Hypothalamus (tissue), 51 donors: Measurements from ENCODE around the gene PPP1R13B.

ENCODE experiments used
- DNase-seq, 51 donors: peaks; one replicate each; lab custom pipeline; 2025; lab: John Stamatoyannopoulos, UW

PPP1R13B gene

DNA sequence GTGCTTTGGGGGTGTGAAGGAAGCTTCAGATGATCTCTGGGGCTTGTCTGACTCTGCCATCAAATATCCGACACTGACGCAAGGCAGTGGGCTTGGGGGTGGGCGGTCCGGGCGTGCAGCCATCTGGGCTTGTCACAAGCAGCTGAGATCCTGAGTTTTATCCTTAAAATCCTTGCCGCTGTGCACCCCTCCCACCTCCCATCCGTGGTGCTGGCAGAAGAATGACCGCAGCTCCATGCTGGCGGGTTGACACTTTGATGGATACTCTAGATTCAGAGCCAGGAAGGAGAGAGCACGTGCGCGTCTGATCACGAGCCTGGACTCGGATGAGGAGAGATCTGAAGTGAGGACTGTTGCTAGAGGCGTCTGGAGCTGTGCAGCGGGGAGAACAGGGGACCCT lies 128.8 kb downstream of the PPP1R13B start:
- peak in 1 of 51 donors; percentile 48 for DNase-seq

DNA sequence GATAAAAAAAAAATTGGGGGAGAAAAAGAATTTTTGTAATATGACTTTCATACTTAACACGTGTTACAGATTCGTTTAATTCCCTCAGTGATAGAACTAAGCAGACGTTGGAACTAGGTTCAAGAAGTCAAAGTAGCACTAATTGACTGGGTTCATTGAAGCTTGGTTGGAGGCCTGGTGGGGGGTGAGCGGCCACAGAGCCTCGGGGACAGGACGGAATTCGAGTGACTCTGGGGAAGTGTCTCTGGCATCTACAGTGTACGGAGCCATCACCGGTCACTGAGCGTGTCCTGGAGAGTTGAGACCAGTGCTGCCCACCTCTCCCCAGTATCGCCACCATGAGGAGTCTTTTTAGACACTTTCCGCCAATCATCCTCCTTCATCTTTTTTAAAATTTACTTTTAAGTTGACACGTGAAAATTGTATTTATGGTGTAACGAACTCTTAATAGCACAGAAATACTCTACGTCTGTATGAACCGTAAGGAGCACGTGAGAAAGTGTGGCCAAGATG lies 130.4 kb downstream of the PPP1R13B start:
- no peak for DNase-seq

DNA sequence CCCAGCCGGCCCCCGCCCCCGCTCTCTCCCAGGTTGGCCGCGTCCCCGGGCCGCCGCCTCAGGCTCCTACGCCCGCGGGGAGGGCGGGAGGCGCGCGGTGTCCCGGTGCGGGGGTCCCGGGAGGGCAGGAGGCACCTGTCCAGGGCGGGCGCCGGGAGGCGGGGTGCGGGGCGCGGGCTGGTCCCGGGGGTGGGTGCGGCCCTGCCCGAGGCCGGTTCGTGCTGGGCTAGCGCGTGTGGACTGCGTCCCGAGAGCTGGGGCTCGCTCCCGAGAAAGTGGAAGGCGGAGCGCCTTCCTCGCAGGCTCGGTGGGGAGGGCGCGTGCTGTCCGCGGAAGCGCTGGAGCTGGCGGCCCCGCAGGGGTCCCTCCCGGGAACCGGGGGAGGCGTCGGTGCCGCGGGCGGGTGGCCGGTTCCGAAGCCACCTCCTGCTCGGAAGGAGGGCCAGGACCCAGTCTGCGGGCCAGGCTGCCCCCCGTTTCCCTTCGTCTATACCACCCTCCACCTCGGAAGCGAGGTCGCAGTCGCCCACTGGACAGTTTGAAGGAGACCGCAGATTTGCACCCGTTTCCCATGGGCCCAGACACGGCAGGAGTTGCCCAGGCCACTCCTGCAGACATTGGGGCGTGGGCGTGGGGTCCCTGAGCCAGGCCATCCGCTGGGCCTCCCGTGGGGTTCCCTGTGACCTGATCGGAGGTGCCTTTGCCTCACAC lies 131.1 kb downstream of the PPP1R13B start:
- DNase-seq: peak in 5 of 51 donors; percentile 31 to 63 (median 48)

DNA sequence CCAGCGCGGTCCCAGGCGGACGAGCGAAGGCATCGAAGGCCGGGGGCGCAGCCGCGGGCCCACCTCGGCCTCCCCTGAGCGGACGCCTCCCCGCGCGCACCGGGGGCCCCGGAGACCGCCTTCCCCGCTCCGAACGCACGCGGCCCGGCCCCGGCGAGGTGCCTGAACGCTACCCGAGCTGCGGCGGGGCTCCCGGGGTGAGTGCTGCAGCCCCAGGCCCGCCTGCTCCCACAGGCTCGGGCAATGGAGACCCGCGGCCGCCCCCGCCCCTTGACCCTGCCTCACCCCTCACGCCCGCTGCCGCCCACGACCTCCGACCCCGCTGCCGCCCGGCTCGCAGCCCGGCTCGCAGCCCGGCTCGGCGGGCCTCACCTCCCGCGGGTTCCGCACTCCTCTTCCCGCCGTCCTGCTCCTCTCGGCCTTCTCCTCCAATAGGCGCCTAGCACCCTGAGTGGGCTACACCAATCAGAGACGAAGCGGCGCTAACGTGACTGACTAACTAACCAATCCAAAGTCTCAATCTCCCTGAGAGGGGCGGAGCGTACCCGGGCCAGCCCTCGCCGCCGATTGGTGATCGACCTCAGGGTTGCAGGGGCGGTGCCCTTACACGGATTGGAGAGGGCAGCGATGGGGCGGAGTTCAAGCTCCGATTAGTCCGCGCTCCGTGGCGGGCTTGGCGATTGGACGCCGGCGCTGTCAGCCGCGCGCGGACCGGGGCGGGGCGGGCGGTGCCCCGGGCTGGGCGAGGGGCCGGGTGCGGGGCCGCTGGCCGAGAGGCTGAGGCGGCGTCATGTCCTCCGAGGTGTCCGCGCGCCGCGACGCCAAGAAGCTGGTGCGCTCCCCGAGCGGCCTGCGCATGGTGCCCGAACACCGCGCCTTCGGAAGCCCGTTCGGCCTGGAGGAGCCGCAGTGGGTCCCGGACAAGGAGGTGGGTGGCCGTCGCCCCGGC lies 132.0 kb downstream of the PPP1R13B start, which contains the start of the genes XRCC3 and ZFYVE21:
Gene XRCC3 (minus strand): TSS at position 400 of the 949 bp plus-strand sequence. CDS start 4,364 bp downstream, outside the sequence.
Gene ZFYVE21 (plus strand): TSS at position 759 of the 949 bp plus-strand sequence. CDS start 32 bp downstream, at position 791.
- DNase-seq: peak; percentile 88 to 100 (median 98)

DNA sequence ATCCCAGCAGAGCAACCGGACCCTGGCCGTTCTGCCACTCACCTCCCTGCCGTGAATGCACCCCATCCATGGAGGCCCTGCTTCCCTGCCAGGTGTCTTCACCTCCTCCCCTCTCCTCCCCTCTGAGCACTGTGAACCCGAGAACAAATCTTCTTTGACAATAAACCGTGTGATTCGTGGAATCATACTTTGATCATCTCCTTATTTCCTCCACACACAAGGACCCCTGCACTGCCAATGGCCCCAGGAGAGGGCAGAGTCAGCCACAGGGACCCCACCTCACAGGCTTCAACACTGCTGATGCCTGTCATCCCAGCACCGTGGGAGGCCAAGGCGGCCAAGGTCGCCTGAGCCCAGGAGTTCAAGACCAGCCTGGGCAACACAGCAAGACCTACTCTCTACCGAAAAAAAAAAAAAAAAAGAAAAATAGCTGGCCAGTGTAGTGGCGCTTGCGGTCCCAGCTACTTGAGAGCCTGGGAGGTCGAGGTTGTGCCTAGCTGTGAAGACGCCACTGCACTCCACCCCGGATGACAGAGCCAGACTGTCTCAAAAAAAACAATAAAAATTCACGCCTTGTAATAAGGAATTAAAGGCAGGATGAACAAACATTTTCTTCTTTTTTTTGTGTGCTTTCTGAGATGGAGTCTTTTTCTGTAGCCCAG lies 133.2 kb downstream of the PPP1R13B start:
- DNase-seq: no peak

DNA sequence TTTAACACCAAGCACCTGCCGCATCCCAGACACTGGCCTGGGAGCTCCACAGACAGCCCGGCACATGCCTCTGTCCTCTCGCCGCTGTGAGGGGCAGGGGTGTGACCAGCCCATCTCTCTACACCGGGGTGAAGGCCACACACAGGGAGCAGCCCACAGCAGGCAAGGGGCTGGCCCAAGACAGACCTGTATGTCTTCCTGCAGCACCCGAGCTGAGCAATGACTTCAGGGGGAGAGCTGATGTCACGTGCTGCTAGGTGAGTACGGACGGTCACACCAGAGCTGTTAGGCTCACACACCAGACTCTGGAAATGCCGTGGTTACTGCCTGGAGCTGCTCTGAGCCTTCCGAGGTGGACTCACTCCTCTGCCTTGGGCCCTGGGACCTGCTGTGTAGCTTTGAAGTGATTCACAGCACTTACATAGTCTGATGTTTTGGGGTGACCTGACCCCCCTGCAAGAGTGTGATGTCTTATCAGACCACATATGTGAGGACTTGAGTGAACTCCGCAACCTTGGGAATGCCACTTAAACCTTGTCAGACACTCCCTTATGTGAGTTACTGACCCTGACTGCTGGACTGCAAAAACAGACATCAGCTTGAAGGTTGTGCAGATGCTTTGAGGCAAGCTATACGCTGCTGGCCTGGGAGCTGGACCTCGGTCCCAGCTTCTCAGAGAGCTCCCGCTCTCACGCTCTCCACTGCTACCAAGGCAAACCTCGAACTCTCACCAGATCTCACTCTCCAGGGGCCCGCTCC lies 133.9 kb downstream of the PPP1R13B start:
- no peak for DNase-seq

DNA sequence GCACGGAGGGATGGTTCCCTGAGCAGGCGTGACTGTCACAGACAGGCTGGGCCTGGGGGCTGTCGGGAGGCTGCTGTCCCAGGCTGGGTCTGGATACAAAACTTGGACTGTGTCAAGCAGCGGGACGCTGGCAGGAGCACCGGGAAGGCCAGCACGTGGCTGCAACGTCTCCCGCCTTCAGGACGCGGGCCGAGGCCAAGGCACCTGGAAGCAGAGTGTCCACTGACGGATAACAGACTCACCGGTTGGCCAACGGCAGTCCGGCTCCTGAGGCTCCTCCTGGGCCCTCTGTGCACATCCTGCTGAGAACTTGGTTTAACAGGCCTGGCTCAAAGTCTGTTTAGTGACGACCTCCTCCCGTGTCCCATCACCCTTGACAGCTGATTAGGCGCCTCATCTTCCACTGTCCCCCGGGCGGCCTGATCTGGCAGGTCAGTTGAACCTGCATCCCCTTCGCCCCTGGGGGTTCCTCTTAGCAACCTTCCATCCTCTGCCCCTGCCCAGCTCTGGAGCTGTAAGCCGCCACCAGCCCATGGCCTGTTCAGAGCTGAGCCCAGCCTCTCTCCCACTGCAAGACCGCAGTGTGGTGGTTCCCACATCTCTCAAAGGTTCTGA lies 134.6 kb downstream of the PPP1R13B start:
- DNase-seq: peak in 1 of 51 donors; percentile 50

DNA sequence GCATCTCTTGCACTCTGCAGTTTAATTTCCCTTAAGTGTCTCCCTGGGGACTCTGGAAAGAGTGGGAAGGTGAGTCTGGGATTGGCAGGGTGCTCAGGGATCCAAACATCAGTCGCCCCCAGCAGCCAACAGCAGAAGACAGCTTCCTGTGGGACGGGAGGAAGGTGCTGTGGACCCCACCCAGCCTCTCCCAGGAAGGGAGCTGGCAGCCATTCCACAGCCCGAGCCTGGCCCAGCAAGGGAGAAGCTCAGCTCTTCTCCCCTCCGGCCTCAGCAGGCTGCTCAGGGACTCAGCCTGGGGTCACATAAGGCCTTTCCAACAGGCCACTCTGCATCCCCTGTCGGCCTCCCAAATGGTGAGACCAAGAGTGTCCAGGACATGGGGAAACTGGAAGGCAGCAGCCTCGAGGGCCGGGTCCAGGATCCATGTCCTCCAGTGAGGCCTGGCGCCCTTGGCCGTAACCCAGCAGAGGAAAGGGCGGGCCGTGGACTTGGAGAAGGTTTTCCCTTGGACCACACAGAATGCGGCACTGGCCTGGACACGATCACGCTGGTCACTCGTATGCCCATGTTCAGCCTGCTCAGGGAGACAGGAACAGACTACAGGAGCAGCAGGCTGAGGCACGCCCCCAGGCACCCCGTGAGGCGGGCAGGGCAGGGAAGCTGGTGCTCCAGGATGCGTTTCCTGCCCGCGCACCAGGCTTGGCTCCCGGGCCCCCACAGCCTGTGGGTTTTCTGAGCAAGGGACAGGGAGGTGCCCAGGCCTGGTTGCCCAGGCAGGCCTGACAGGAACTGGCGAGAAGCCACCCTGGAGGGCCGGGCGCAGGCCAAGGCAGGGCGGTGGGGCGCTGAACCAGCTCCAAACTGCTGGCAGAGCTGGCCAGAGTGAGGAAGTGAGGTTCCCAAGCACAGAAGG lies 135.6 kb downstream of the PPP1R13B start:
- peak in 32 of 51 donors; percentile 21 to 82 (median 62) for DNase-seq

DNA sequence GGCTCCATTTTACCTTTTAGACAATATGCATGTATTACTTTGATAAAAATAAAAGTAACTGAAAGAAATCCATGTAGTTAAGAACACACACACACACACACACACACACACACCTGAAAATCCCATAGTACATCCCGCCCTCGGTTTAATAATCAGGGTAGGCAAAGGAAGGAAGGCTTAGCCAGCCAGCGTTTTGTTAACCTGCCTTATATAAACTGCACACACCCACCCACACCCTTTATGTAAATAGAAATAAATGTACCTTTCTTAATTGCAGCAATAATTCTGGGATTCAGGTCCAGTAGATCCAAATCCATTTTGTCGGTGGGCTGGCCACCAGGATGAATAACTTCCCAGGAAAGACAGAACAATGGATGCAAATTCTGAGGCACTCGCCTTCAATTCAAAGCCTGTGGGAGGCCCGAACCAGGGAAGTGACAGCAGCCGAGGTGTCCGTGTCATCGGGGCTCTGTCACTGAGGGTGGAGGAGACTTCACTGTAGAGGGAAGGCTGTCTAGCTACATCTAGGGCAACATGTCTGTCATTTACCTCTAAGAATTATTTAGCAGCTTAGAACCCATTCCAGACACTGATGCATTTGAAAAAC lies 136.5 kb downstream of the PPP1R13B start:
- peak in 1 of 51 donors; percentile 24 for DNase-seq

DNA sequence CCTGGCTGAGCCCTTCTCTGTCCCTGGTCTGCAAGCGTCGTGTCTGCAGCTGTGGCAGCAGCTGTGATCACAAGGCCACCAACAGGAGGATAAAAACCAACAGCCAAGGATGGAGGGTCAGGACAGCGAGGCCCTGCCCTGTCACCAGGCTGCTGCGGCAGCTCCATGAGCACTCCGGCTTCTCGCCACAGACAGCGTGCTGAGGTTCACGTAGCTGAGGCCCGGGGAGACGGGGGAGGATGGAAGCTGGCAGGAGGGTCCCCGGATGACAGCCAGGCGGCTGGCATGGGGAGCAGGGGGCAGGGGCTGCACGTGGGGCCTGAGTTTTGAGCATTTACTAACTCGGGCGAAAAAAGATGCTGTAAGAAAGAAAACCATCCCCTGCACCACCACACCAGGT lies 137.6 kb downstream of the PPP1R13B start:
- DNase-seq: no peak

DNA sequence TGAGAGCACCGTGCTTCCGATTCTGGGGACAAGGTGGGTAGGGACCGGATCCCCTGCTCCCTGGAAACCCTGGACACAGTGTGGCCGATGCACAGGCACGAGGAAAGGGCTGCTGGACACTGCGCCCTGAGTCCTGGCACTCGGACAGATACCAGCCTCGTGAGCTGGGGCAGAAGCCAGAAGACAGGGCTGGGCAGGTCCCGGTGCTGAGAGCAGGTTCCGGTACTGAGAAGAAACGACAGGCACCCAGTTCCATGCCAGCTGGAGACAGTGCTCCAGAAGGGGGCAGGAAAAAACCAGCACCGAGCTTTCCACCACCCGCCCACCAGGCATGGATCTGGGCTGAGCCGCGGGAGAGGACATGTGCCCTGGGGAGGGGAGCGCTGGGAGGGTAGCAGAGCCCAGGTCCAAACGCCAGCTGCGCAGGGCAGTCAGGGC lies 138.6 kb downstream of the PPP1R13B start:
- DNase-seq: peak in 24 of 51 donors; percentile 9 to 60 (median 45)

DNA sequence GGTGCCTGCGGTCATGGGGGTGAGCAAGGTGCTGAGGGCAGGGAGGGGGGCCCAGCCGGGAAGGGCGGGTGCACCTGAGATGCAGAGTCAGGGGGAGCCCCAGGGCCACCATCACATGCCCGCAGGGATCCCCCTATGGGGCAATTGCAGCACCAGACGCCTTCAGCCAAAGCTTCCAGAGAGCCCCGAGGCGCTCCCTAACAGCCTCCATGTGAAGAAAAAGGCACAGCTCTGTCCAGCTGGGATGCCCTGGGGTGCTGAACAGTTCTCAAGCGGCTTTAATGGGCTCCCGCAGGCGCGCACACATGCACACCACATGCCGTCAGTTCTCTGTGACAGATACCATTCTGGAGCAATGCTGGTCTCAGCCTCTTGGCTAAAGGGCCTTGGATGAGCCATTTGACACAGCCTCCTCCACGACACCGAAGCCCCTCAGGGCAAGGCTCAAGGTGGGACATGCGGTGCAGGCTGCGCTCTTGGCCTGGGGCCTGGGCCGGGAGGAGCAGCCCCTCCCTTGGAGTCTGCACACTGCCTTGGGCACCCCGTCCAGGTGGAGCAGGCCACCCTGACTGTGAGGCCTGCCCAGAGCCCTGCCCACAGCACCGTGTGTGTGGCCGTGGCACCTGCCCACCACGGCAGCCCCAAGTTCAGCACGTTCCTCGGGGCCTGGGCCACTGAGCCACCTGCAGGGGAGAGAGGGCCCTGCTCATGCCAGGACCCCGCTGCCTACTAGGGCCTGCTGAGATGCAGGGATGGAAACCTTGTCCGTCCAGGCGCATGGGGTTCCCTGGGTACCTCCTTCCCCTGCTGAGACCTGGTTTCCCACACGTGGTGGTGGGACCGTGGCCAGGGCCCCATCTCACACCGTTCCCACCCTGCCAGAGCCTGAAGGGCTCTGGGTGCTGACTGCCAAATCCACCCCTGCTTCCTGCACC lies 139.8 kb downstream of the PPP1R13B start:
- DNase-seq: no peak

DNA sequence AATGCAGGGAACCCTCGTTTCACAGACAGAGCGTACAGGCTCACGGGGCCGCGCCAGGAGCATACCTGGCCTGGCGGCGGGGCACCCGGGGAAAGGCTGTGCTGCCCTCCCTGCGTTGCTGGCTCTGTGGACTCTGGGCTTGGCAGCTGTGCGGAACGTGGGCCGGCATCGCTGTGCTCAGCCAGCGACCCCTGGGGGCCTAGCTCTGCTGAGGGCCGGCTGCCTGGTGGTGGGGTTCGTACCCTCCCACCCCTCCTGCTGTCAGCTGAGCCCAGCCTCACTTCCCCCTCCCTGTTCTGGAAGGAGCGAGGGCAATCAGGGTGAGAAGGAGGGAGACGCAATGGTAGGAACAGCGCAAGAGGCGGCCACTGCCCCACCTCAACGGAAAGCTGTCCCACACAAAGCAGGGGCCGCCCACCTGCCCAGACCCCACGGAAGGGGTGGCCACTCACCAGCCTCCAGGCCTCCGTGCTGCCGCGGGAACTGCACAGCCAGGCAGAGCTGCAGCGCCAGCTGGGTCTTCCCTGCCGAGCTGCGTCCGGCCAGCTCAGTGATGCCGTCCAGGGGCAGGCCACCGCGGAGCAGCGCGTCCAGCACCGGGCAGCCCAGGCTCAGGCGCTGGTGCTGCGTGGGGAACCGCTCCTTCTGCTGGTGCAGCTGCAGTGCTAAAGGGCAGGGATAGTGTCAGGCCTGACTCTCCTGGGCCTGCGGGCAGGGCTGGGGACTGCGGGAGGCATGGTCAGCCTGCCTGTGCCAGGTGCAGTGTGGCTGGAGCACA lies 140.6 kb downstream of the PPP1R13B start:
- no peak for DNase-seq

DNA sequence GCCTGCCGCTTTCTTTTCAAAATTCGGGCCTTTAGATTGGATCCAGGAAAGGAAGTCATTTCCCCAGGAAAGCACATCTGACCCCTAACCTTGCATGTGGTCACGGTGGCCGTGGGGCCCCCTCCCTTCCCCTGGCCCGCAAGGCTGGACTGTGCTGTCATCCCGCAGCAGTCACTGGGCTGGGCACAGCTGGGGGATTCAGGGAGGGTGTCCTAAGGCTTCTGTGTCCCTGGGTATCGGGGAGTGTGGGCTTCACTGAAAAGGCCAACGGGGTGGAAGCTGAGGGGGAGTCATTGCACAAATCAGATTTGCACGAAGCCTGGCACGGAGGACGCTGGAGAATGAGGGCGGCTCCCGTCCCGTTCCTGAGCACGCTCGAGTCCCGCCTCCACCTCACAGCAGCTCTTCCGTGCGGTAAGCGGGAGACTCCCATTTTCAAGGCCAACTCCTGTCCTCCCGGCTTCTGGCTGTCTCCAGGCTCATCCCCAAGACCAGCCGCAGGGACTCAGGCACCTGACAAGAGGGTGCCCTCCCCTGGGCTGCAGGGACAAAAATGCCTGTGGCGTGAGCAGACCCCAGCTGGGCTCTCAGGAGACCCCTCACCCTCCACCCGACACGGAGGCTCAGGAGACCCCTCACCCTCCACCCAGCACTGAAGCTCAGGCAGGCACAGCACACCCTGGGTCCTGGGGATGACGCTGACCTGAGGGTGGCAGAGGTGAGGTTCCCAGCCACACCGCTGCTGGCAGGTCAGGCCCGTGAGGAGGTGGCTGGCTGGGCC lies 141.7 kb downstream of the PPP1R13B start:
- DNase-seq: no peak

DNA sequence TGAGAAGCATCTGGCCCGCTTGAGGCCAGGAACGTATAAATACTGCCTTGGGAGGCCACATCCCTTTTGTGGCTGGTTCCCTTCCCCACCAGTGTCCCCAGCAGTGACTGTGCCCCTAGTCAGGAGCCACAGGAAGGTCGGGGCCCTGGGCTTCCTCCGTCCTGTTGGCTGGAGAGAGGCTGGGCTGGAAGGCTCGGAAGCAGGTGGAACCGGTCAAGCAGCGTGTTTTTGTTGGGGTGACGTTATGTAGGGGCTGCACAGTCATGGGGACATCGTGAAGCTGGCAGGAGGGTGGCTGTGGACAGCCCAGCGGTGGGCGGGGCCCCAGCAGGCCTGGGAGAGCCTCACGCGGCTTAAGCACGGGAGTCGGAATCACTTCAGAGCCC lies 142.3 kb downstream of the PPP1R13B start:
- no peak for DNase-seq
